SK-N-SH (cell line): ENCODE data around the gene KDM2A. TPM values are rescaled to one million over a fixed set of nuclear protein-coding genes. Genes with fewer than 3 reads are reported as not detected.

Source experiments
- CTCF ChIA-PET: fragments of 300-600, 350-600 bp; formaldehyde crosslinking; extraction: SDS; loops from one replicate; lab custom pipeline; 2021; lab: Yijun Ruan, JAX
- POLR2A ChIA-PET: fragments of 350-600 bp; sonication (Branson Sonifier 250); formaldehyde crosslinking; extraction: SDS; loops from one replicate; lab custom pipeline; 2020; ENCODE audit warnings: antibody characterized with exemption, inconsistent platforms; lab: Yijun Ruan, JAX
- DNase-seq: peaks from one replicate; pipeline ENCODE4 v3.0.0; 2012
- H2AFZ ChIP-seq: fragments of 200-600 bp; sonication (generic); 2 replicates; pipeline ENCODE4 v1.8.1; 2016; ENCODE audit warnings: antibody characterized with exemption, mild to moderate bottlenecking, low read depth
- H3F3A ChIP-seq: fragments of 200-600 bp; sonication (generic); replicated peaks from 2 replicates; pipeline ENCODE3; 2016; ENCODE audit warnings: antibody characterized with exemption, mild to moderate bottlenecking; ENCODE audit not compliant: insufficient read depth
- H3K27ac ChIP-seq, 2 experiments: fragments of 200-500 bp in 1 of 2; fragments of 200-600 bp in 1 of 2; sonication (Bioruptor generic) in 1 of 2; sonication (generic), shearing (Covaris generic) in 1 of 2; 2 replicates each; pipeline versions ENCODE4 v1.5.1 to v1.6.1; 2014 to 2016; ENCODE audit warnings: low read depth in 2 of 2, inconsistent platforms in 1 of 2, low read length in 1 of 2, mild to moderate bottlenecking in 1 of 2, mixed read lengths in 1 of 2
- H3K27me3 ChIP-seq: fragments of 200-600 bp; sonication (generic), shearing (Covaris generic); 2 replicates; pipeline ENCODE4 v1.6.1; 2016; ENCODE audit warnings: mixed run types; ENCODE audit not compliant: insufficient read depth
- H3K36me3 ChIP-seq, 2 experiments: fragments of 200-500 bp in 1 of 2; fragments of 200-600 bp in 1 of 2; sonication (Bioruptor generic) in 1 of 2; sonication (generic) in 1 of 2; replicated peaks in 1 of 2; 2 replicates each; pipeline versions ENCODE3 to v1.5.1; 2014 to 2016; ENCODE audit warnings: low read length in 1 of 2, mild to moderate bottlenecking in 1 of 2; ENCODE audit not compliant: insufficient read depth in 2 of 2, control insufficient read depth in 1 of 2
- H3K4me1 ChIP-seq, 2 experiments: fragments of 200-500 bp in 1 of 2; fragments of 200-600 bp in 1 of 2; sonication (Bioruptor generic) in 1 of 2; sonication (generic), shearing (Covaris generic) in 1 of 2; 2 replicates each; pipeline versions ENCODE4 v1.5.1 to v1.6.1; 2014 to 2016; ENCODE audit warnings: low read depth in 1 of 2, low read length in 1 of 2, mixed run types in 1 of 2; ENCODE audit not compliant: insufficient read depth in 2 of 2, control insufficient read depth in 1 of 2
- H3K4me2 ChIP-seq: fragments of 200-600 bp; sonication (generic), shearing (Covaris generic); 2 replicates; pipeline ENCODE4 v1.6.1; 2017; ENCODE audit warnings: mixed run types
- H3K4me3 ChIP-seq, 2 experiments: fragments of 200-500 bp in 1 of 2; fragments of 200-600 bp in 1 of 2; sonication (Bioruptor generic) in 1 of 2; sonication (generic), shearing (Covaris generic) in 1 of 2; 2 replicates each; pipeline versions ENCODE4 v1.5.1 to v1.8.1; 2014 to 2016; ENCODE audit warnings: low read depth in 2 of 2, inconsistent platforms in 1 of 2, low read length in 1 of 2, mild to moderate bottlenecking in 1 of 2, mixed read lengths in 1 of 2, moderate library complexity in 1 of 2
- H3K79me2 ChIP-seq: fragments of 200-600 bp; sonication (generic); 2 replicates; pipeline ENCODE4 v1.8.1; 2017; ENCODE audit warnings: mild to moderate bottlenecking; ENCODE audit not compliant: insufficient read depth
- H3K9ac ChIP-seq: fragments of 200-600 bp; sonication (generic); 2 replicates; pipeline ENCODE4 v1.6.1; 2017; ENCODE audit warnings: mixed run types
- H3K9me2 ChIP-seq: fragments of 200-600 bp; sonication (generic); 2 replicates; pipeline ENCODE4 v1.6.1; 2017; ENCODE audit warnings: mixed run types
- H3K9me3 ChIP-seq: fragments of 200-600 bp; sonication (generic); 2 replicates; pipeline ENCODE4 v1.6.1; 2017; ENCODE audit warnings: mixed run types, mild to moderate bottlenecking, moderate library complexity
- H4K20me1 ChIP-seq: fragments of 200-600 bp; sonication (generic); 2 replicates; pipeline ENCODE4 v1.6.1; 2017; ENCODE audit warnings: mild to moderate bottlenecking, mixed run types; ENCODE audit not compliant: insufficient read depth
- FOXM1 ChIP-seq: IDR thresholded peaks from 2 replicates; pipeline ENCODE4 v1.4.0; 2012; ENCODE audit warnings: low read depth, mild to moderate bottlenecking
- JUND ChIP-seq: IDR thresholded peaks from 2 replicates; pipeline ENCODE4 v1.4.0; 2012
- NFIC ChIP-seq: IDR thresholded peaks from 2 replicates; pipeline ENCODE4 v1.4.0; 2012; ENCODE audit warnings: borderline replicate concordance
- RCOR1 ChIP-seq: fragments of 150-350 bp; IDR thresholded peaks from 2 replicates; pipeline ENCODE4 v1.6.1; 2017; ENCODE audit warnings: antibody characterized with exemption, low read length
- RFX5 ChIP-seq: IDR thresholded peaks from 2 replicates; pipeline ENCODE4 v1.6.1; 2012; ENCODE audit warnings: mild to moderate bottlenecking, improper control_type of control experiment, low read length
- RXRA ChIP-seq: IDR thresholded peaks from 2 replicates; pipeline ENCODE4 v1.4.0; 2012; ENCODE audit warnings: low read depth, mild to moderate bottlenecking, borderline replicate concordance
- TAF1 ChIP-seq: IDR thresholded peaks from 2 replicates; pipeline ENCODE4 v1.6.1; 2012; ENCODE audit warnings: low read depth, mild to moderate bottlenecking, low read length, moderate library complexity, borderline replicate concordance
- TCF12 ChIP-seq: IDR thresholded peaks from 2 replicates; pipeline ENCODE4 v1.4.0; 2012
- TEAD4 ChIP-seq: IDR thresholded peaks from 2 replicates; pipeline ENCODE4 v1.4.0; 2012; ENCODE audit warnings: mild to moderate bottlenecking, borderline replicate concordance; ENCODE audit not compliant: insufficient read depth
- YY1 ChIP-seq: IDR thresholded peaks from 2 replicates; pipeline ENCODE4 v1.4.0; 2012; ENCODE audit warnings: low read depth, mild to moderate bottlenecking
- WGBS: methylation state at CpG from one replicate; pipeline ENCODE4 v1.1.6; 2017; ENCODE audit warnings: low lambda C conversion rate; 5-methylcytosine and 5-hydroxymethylcytosine counted together
- polyA plus RNA-seq, 3 experiments: library from polyadenylated mRNA; depleted of rRNA; stranded (reverse); fragments of >200 nt; gene quantifications; 2 replicates each; pipeline ENCODE4 v1.2.3, GENCODE V29; 2012
- TF ChIP-seq, protein P1 (sequence below): IDR thresholded peaks from 2 replicates; pipeline ENCODE4; 2012
- TF ChIP-seq, protein P2 (sequence below): IDR thresholded peaks from 2 replicates; pipeline ENCODE4 v1.6.1; 2012; ENCODE audit warnings: mild to moderate bottlenecking, low read depth, low read length, moderate library complexity
- TF ChIP-seq, protein P3 (sequence below): fragments of 150-350 bp; IDR thresholded peaks from 2 replicates; pipeline ENCODE4 v1.6.1; 2016; ENCODE audit warnings: mild to moderate bottlenecking, low read depth, low read length
- TF ChIP-seq, protein P4 (sequence below): IDR thresholded peaks from 2 replicates; pipeline ENCODE4 v1.4.0; 2012; ENCODE audit warnings: low read depth, borderline replicate concordance
- TF ChIP-seq, protein P5 (sequence below): fragments of 150-350 bp; IDR thresholded peaks from 2 replicates; pipeline ENCODE4 v1.6.1; 2017; ENCODE audit warnings: antibody characterized with exemption, low read length, low read depth, borderline replicate concordance
- TF ChIP-seq, protein P6 (sequence below): fragments of 200-600 bp; sonication (generic); IDR thresholded peaks from 2 replicates; pipeline ENCODE4 v1.6.1; 2017; ENCODE audit warnings: antibody characterized with exemption, mild to moderate bottlenecking, moderate library complexity

The KDM2A gene
- polyA plus RNA-seq, 1 of the 3 experiments (the other 2 are of a cell fraction) = 28.4 TPM

DNA sequence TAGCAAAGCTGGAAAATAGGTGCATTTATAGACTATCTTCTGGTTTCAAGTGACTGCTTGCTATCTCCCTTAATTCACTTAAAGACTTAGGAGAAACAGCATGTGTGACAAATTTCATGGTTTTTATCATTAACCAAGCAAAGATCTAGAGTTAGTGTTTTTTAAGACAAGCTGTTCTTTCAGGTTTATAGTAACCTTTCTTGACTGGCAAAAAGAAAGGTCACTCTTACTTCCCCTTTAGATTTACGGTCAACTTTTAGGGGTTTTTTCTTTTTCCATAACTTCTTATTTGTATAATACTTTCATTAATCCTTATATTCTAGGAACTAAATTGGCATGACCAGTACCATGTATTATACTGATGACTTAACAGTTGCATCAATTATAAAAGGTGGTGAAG, 46.6 kb downstream of the KDM2A start:
- TF ChIP-seq RCOR1 (no peak), RXRA (no peak), TCF12 (no peak), TEAD4 (no peak), JUND (no peak), TAF1 (no peak), FOXM1 (no peak), RFX5 (no peak)
- TF ChIP-seq, protein P1, sequence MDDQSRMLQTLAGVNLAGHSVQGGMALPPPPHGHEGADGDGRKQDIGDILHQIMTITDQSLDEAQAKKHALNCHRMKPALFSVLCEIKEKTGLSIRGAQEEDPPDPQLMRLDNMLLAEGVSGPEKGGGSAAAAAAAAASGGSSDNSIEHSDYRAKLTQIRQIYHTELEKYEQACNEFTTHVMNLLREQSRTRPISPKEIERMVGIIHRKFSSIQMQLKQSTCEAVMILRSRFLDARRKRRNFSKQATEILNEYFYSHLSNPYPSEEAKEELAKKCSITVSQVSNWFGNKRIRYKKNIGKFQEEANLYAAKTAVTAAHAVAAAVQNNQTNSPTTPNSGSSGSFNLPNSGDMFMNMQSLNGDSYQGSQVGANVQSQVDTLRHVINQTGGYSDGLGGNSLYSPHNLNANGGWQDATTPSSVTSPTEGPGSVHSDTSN = no peak
- TF ChIP-seq, protein P2, sequence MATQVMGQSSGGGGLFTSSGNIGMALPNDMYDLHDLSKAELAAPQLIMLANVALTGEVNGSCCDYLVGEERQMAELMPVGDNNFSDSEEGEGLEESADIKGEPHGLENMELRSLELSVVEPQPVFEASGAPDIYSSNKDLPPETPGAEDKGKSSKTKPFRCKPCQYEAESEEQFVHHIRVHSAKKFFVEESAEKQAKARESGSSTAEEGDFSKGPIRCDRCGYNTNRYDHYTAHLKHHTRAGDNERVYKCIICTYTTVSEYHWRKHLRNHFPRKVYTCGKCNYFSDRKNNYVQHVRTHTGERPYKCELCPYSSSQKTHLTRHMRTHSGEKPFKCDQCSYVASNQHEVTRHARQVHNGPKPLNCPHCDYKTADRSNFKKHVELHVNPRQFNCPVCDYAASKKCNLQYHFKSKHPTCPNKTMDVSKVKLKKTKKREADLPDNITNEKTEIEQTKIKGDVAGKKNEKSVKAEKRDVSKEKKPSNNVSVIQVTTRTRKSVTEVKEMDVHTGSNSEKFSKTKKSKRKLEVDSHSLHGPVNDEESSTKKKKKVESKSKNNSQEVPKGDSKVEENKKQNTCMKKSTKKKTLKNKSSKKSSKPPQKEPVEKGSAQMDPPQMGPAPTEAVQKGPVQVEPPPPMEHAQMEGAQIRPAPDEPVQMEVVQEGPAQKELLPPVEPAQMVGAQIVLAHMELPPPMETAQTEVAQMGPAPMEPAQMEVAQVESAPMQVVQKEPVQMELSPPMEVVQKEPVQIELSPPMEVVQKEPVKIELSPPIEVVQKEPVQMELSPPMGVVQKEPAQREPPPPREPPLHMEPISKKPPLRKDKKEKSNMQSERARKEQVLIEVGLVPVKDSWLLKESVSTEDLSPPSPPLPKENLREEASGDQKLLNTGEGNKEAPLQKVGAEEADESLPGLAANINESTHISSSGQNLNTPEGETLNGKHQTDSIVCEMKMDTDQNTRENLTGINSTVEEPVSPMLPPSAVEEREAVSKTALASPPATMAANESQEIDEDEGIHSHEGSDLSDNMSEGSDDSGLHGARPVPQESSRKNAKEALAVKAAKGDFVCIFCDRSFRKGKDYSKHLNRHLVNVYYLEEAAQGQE = no peak
- Histone ChIP-seq H3K27ac (no peak overlapping the region), H3F3A (peaks cover 34% of the 10 kb centered on the region), H4K20me1 (peaks cover 41% of the 10 kb centered on the region), H3K4me2 (no peak overlapping the region), H3K9ac (no peak overlapping the region), H3K36me3 (peaks cover 0 to 6% of the 10 kb centered on the region in 2 experiments), H3K79me2 (peaks cover 89% of the 10 kb centered on the region), H3K9me2 (no peaks in the 10 kb centered on the region), H3K27me3 (no peaks in the 10 kb centered on the region), H3K4me3 (no peak overlapping the region), H3K9me3 (no peaks in the 10 kb centered on the region), H3K4me1 (peaks cover 0 to 30% of the 10 kb centered on the region in 2 experiments; a peak in 2 of 4 replicates), H2AFZ (no peak overlapping the region)
- no peak for DNase-seq
- 96% methylated on average over 1 of the region's 1 CpG for WGBS
- POLR2A ChIA-PET = no interaction called here
- CTCF ChIA-PET = interaction anchor here (1.0 kb wide), 1 partner anchor 152 kb away, joined by 3 read pairs; no protein-coding TSS in a partner anchor

DNA sequence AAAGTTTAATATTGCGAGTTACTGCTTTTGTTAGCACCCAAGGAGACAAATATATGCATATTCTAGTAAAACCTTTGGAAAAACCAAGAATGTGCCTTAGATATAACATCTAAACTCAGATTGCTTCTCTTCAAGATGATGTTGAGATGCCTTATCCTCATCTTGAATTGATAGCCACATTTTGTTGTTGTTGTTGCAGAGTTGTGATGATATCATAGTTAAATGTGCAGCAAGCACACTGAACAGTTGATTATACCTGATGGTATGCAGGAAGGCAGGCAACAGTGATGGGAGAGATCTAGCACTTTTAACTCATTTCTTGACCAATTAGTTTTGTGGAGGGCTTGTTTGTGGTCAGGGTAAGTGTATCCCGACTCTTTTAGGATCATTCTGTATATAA, 48.0 kb downstream of the KDM2A start:
- H2AFZ ChIP-seq = no peak overlapping the region
- CTCF ChIA-PET = interaction anchor here (0.9 to 2.7 kb wide), 22 partner anchors 9 to 758 kb away, joined by 3 to 19 read pairs (median 4); partner anchors contain the start of genes KDM2A and RAD9A
- no peak for DNase-seq
- peaks cover 24% of the 10 kb centered on the region for H3F3A ChIP-seq
- H3K36me3 ChIP-seq = peaks cover 0 to 6% of the 10 kb centered on the region in 2 experiments
- H3K9me2 ChIP-seq = no peaks in the 10 kb centered on the region
- no peak overlapping the region for H3K9ac ChIP-seq
- 82% methylated on average over 2 of the region's 2 CpGs for WGBS
- peak overlapping the region; percentile 48; the same call in 1 of the 2 replicates for H3K4me2 ChIP-seq
- H3K4me1 ChIP-seq = peaks cover 0 to 15% of the 10 kb centered on the region in 2 experiments; a peak in 2 of 4 replicates
- H3K27ac ChIP-seq = peak overlapping the region; percentile 29 to 79
- H3K9me3 ChIP-seq = no peaks in the 10 kb centered on the region
- peaks cover 89% of the 10 kb centered on the region for H3K79me2 ChIP-seq
- H3K4me3 ChIP-seq = no peak overlapping the region
- POLR2A ChIA-PET = no interaction called here
- H4K20me1 ChIP-seq = peaks cover 26% of the 10 kb centered on the region; the same call in 1 of the 2 replicates
- H3K27me3 ChIP-seq = no peaks in the 10 kb centered on the region
- no peak for TF ChIP-seq TEAD4
- TF ChIP-seq RXRA = no peak
- no peak for TF ChIP-seq NFIC
- no peak for TF ChIP-seq YY1
- TF ChIP-seq FOXM1 = no peak
- TF ChIP-seq, protein P3, sequence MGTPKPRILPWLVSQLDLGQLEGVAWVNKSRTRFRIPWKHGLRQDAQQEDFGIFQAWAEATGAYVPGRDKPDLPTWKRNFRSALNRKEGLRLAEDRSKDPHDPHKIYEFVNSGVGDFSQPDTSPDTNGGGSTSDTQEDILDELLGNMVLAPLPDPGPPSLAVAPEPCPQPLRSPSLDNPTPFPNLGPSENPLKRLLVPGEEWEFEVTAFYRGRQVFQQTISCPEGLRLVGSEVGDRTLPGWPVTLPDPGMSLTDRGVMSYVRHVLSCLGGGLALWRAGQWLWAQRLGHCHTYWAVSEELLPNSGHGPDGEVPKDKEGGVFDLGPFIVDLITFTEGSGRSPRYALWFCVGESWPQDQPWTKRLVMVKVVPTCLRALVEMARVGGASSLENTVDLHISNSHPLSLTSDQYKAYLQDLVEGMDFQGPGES = no peak
- TF ChIP-seq, protein P4, sequence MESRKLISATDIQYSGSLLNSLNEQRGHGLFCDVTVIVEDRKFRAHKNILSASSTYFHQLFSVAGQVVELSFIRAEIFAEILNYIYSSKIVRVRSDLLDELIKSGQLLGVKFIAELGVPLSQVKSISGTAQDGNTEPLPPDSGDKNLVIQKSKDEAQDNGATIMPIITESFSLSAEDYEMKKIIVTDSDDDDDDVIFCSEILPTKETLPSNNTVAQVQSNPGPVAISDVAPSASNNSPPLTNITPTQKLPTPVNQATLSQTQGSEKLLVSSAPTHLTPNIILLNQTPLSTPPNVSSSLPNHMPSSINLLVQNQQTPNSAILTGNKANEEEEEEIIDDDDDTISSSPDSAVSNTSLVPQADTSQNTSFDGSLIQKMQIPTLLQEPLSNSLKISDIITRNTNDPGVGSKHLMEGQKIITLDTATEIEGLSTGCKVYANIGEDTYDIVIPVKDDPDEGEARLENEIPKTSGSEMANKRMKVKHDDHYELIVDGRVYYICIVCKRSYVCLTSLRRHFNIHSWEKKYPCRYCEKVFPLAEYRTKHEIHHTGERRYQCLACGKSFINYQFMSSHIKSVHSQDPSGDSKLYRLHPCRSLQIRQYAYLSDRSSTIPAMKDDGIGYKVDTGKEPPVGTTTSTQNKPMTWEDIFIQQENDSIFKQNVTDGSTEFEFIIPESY = no peak
- TF ChIP-seq, protein P5, sequence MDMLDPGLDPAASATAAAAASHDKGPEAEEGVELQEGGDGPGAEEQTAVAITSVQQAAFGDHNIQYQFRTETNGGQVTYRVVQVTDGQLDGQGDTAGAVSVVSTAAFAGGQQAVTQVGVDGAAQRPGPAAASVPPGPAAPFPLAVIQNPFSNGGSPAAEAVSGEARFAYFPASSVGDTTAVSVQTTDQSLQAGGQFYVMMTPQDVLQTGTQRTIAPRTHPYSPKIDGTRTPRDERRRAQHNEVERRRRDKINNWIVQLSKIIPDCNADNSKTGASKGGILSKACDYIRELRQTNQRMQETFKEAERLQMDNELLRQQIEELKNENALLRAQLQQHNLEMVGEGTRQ = no peak
- TF ChIP-seq, protein P6, sequence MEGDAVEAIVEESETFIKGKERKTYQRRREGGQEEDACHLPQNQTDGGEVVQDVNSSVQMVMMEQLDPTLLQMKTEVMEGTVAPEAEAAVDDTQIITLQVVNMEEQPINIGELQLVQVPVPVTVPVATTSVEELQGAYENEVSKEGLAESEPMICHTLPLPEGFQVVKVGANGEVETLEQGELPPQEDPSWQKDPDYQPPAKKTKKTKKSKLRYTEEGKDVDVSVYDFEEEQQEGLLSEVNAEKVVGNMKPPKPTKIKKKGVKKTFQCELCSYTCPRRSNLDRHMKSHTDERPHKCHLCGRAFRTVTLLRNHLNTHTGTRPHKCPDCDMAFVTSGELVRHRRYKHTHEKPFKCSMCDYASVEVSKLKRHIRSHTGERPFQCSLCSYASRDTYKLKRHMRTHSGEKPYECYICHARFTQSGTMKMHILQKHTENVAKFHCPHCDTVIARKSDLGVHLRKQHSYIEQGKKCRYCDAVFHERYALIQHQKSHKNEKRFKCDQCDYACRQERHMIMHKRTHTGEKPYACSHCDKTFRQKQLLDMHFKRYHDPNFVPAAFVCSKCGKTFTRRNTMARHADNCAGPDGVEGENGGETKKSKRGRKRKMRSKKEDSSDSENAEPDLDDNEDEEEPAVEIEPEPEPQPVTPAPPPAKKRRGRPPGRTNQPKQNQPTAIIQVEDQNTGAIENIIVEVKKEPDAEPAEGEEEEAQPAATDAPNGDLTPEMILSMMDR = no peak
